Upper lobe of left lung (tissue), 6 donors: Measurements from ENCODE around the gene PCDHGA11. TPM values are rescaled to one million over a fixed set of nuclear protein-coding genes. Genes with fewer than 3 reads are reported as not detected.
"Not testable (repeated sequence)": the region's sequence is repeated elsewhere in the genome, so short reads cannot be mapped to it uniquely, and the experiment has no call there.

Experiments
- ATAC-seq, 2 donors: fragments of 200-7000 bp; cut with Tn5 transposase; one replicate each; pipeline ENCODE4 v1.9.1; 2022; ENCODE audit warnings: mild to moderate bottlenecking in 2 of 2, moderate library complexity in 2 of 2; ENCODE audit not compliant: low FRiP score in 2 of 2
- DNase-seq, 2 donors: peaks; one replicate each; pipeline ENCODE4 v3.0.0-alpha.2; 2019 to 2020
- H3K27ac ChIP-seq, 4 donors: fragments of 200-600 bp; sonication (generic); one replicate each; pipeline ENCODE4 v1.5.1; 2016 to 2019
- H3K27me3 ChIP-seq, 4 donors: fragments of 200-600 bp; sonication (generic); one replicate each; pipeline ENCODE4 v1.5.1; 2017 to 2019
- H3K36me3 ChIP-seq, 4 donors: fragments of 200-600 bp; sonication (generic); one replicate each; pipeline ENCODE4 v1.5.1; 2016 to 2019
- H3K4me1 ChIP-seq, 4 donors: fragments of 200-600 bp; sonication (generic); one replicate each; pipeline ENCODE4 v1.5.1; 2018 to 2019
- H3K4me3 ChIP-seq, 4 donors: fragments of 200-600 bp; sonication (generic); one replicate each; pipeline ENCODE4 v1.5.1; 2017 to 2019; ENCODE audit warnings: mild to moderate bottlenecking in 2 of 4, moderate library complexity in 1 of 4
- H3K9me3 ChIP-seq, 4 donors: fragments of 200-600 bp; sonication (generic); one replicate each; pipeline ENCODE4 v1.5.1; 2018 to 2019
- EP300 ChIP-seq, 4 donors: sonication (generic); formaldehyde crosslinking; IDR thresholded peaks; one replicate each; pipeline ENCODE4 v1.5.1; 2017; ENCODE audit warnings: antibody characterized with exemption in 4 of 4, control low read depth in 2 of 4
- POLR2A ChIP-seq, 4 donors: fragments of 450-650 bp; IDR thresholded peaks; one replicate each; pipeline ENCODE4 v1.5.1; 2016 to 2017; ENCODE audit warnings: antibody characterized with exemption in 4 of 4, mild to moderate bottlenecking in 2 of 4
- POLR2AphosphoS5 ChIP-seq, 2 donors: sonication (generic); formaldehyde crosslinking; IDR thresholded peaks; one replicate each; pipeline ENCODE4 v1.5.1; 2017; ENCODE audit warnings: antibody characterized with exemption in 2 of 2
- WGBS, 2 donors: methylation state at CpG; one replicate each; pipeline ENCODE4 v1.1.5; 2017 to 2018; 5-methylcytosine and 5-hydroxymethylcytosine counted together
- total RNA-seq, 6 donors: library from RNA; depleted of rRNA in 4 of 6; stranded (reverse); fragments of >200 nt in 4 of 6; gene quantifications; one replicate each; pipeline versions ENCODE4 v1.1.0 to v1.2.1, GENCODE V29; 2016 to 2021
- TF ChIP-seq, protein P1 (sequence below), 6 experiments: fragments of 450-650 bp in 4 of 6; fragments of 200-600 bp in 2 of 6; sonication (generic) in 2 of 6; IDR thresholded peaks; one replicate each; pipeline ENCODE4 v1.5.1; 2016 to 2019; ENCODE audit warnings: antibody characterized with exemption in 6 of 6
- donor health status: DM: no; HTN: no; CAD: no; lungs with moderate emphysema.
- donor health status: DM: no; HTN: yes; CAD: no; lungs with severe emphysema.

The PCDHGA11 gene
- total RNA-seq, 6 donors from 2014 or later = 2.0 to 16.8 (median 2.3) TPM

- peak; percentile 78 to 92 for DNase-seq
- H3K27me3 ChIP-seq, H3K36me3 ChIP-seq: not testable (repeated sequence)
- TF ChIP-seq, protein P1, sequence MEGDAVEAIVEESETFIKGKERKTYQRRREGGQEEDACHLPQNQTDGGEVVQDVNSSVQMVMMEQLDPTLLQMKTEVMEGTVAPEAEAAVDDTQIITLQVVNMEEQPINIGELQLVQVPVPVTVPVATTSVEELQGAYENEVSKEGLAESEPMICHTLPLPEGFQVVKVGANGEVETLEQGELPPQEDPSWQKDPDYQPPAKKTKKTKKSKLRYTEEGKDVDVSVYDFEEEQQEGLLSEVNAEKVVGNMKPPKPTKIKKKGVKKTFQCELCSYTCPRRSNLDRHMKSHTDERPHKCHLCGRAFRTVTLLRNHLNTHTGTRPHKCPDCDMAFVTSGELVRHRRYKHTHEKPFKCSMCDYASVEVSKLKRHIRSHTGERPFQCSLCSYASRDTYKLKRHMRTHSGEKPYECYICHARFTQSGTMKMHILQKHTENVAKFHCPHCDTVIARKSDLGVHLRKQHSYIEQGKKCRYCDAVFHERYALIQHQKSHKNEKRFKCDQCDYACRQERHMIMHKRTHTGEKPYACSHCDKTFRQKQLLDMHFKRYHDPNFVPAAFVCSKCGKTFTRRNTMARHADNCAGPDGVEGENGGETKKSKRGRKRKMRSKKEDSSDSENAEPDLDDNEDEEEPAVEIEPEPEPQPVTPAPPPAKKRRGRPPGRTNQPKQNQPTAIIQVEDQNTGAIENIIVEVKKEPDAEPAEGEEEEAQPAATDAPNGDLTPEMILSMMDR (IDR thresholded peaks at IDR 0.05) = peak; percentile 50 to 66 (median 60)
- Histone ChIP-seq H3K4me1 (peaks cover 0 to 21% (median 1%) of the 10 kb centered on the region in 4 donors), H3K9me3 (peaks cover 55 to 92% (median 82%) of the 10 kb centered on the region in 4 donors), H3K27ac (peak within 1 kb of the TSS in 2 of 4 donors; percentile 60 to 77), H3K4me3 (peak within 1 kb of the TSS; percentile 16 to 52 (median 44))
- ATAC-seq = peak; percentile 87 to 91
- WGBS, 2 donors = 10 to 13% methylated on average over 36 to 47 of the region's 47 CpGs
Observed at GRCh38 chr5:141417494-141418172, 3.2 kb upstream of the PCDHGA11 start, which contains the start of gene PCDHGB7. TSS of gene PCDHGB7 (plus strand) at chr5:141417677. CDS start at chr5:141417860, 183 bp downstream.

- H3K9me3 ChIP-seq = peaks cover 59 to 93% (median 79%) of the 10 kb centered on the region in 4 donors
- no peaks in the 10 kb centered on the region for H3K27me3 ChIP-seq
- whole genome bisulfite sequencing, 2 donors = 39 to 45% methylated on average over 17 to 55 of the region's 74 CpGs
- H3K36me3 ChIP-seq = no peaks in the 10 kb centered on the region
- DNase-seq = peak in 1 of 2 donors; percentile 78
- no peak overlapping the region for H3K4me3 ChIP-seq
- ATAC-seq = no peak
- H3K27ac ChIP-seq = no peak overlapping the region
- H3K4me1 ChIP-seq = peaks cover 0 to 17% (median 1%) of the 10 kb centered on the region in 4 donors
- TF ChIP-seq EP300 (IDR thresholded peaks at IDR 0.05) (no peak), POLR2AphosphoS5 (IDR thresholded peaks at IDR 0.05) (no peak), POLR2A (IDR thresholded peaks at IDR 0.05) (no peak)
- TF ChIP-seq, protein P1 (IDR thresholded peaks at IDR 0.05) = no peak
Observed at GRCh38 chr5:141419074-141419880, 1.6 kb upstream of the PCDHGA11 start.

GRCh38 chr5:141421489-141421855 is 621 bp downstream of the PCDHGA11 start:
- WGBS, 2 donors = 15 to 17% methylated on average over 12 to 13 of the region's 13 CpGs
- DNase-seq (no peak), ATAC-seq (no peak)
- H3K27ac ChIP-seq = no peak overlapping the region
- peak overlapping the region in 3 of 4 donors; percentile 22 to 46 (median 31) for H3K4me3 ChIP-seq
- no peaks in the 10 kb centered on the region for H3K27me3 ChIP-seq
- H3K36me3 ChIP-seq = no peaks in the 10 kb centered on the region
- H3K9me3 ChIP-seq = peaks cover 72 to 95% (median 82%) of the 10 kb centered on the region in 4 donors
- TF ChIP-seq EP300 (IDR thresholded peaks at IDR 0.05) = no peak
- TF ChIP-seq POLR2AphosphoS5 (IDR thresholded peaks at IDR 0.05) = no peak
- no peak for TF ChIP-seq POLR2A (IDR thresholded peaks at IDR 0.05)
- TF ChIP-seq, protein P1 (IDR thresholded peaks at IDR 0.05) = no peak
- H3K4me1 ChIP-seq = peaks cover 0 to 13% (median 1%) of the 10 kb centered on the region in 4 donors

GRCh38 chr5:141422742-141423291 is 2.0 kb downstream of the PCDHGA11 start:
- 32% methylated on average over 28 to 39 of the region's 42 CpGs for WGBS, 2 donors

More at GRCh38 chr5:141422742-141423291, 2.0 kb downstream of the PCDHGA11 start:
- peak in 1 of 2 donors; percentile 59 for DNase-seq
- Histone ChIP-seq H3K27ac (no peak overlapping the region), H3K36me3 (no peaks in the 10 kb centered on the region), H3K4me3 (no peak overlapping the region), H3K4me1 (peaks cover 0 to 13% (median 1%) of the 10 kb centered on the region in 4 donors), H3K9me3 (peaks cover 80 to 97% (median 89%) of the 10 kb centered on the region in 4 donors), H3K27me3 (no peaks in the 10 kb centered on the region)
- TF ChIP-seq POLR2AphosphoS5 (IDR thresholded peaks at IDR 0.05) (no peak), EP300 (IDR thresholded peaks at IDR 0.05) (no peak), POLR2A (IDR thresholded peaks at IDR 0.05) (no peak)
- TF ChIP-seq, protein P1 (IDR thresholded peaks at IDR 0.05) = no peak
- ATAC-seq = no peak
